GM19099 (cell line): ENCODE data around the gene KCNG4.

Source experiments
- POLR2A ChIP-seq: IDR thresholded peaks from 3 replicates; pipeline ENCODE4 v1.6.1; 2011; ENCODE audit warnings: low read depth; ENCODE audit not compliant: insufficient read length; ENCODE audit errors: extremely low read depth

KCNG4 gene

DNA sequence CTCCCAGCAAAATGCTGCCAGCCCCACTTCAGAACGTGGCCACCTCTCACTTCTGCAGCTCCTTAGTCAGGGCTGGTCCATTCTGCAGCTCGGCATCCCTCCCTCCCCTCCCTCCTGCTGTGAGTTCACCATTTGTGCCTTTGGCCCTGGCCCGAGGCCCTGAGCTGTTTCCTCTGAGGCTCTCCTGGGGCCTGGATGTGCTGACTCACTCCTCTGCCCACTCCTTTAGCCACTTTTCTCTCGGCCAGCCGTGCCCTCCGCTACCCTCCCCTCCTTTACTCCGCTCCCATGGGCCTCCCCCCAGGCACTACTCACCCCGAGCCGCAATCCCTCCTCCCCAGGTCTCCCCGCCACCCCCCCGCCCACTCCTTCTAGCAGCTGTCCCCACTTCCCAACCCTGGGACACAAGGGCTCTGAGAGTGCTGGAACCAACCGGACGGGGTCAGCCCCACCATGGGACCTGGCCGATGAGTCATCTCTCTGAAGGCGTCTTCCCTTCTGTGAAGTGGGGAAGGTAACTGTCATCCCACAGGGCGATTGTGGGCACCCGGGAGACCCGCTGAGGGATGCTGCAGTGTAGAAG, 11.5 kb downstream of the KCNG4 start:
- TF ChIP-seq POLR2A = no peak

- TF ChIP-seq POLR2A = no peak
Measured at GRCh38 chr16:84227548-84227947, 12.3 kb downstream of the KCNG4 start.

DNA sequence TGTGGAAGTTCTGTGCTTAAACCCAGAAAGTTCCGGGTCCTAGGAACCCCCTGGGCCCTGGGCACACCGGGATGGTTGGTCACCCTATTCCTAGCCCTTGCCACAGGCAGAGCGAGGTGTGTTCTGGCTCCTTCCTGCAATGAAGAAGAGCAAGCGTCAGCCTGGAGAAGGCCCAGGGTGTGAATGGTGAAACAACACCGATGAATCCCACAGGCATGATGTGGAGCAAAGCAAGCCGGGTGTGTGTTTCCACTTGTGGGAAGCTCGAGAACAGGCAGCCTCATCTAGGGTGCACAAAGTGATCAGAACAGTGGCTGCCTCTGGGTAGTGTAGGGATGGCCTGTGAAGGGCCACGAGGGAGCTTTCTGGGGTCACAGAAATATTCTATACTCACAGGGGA, 13.8 kb downstream of the KCNG4 start:
- no peak for TF ChIP-seq POLR2A

- no peak for TF ChIP-seq POLR2A
Measured at GRCh38 chr16:84225571-84225970, 14.2 kb downstream of the KCNG4 start.

DNA sequence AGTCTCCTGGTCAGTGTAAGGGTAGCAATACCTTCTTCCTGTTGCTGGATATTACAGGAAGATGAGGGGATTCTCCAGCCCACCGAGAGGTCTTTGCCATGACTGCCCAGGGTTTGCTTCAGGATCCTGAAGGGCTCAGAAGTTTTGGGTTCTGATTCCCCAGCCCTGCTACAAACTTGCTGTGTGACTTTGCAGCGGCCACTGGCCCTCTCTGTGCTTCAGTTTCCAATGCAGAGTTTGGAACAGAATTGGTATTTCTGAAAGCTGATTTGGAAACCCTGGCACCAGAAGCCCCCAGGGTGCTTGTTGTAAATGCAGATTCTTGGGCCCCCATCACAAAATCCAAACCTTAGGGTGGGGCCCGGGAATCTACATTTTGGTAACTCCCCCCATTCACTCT, 14.7 kb downstream of the KCNG4 start:
- TF ChIP-seq POLR2A = no peak

DNA sequence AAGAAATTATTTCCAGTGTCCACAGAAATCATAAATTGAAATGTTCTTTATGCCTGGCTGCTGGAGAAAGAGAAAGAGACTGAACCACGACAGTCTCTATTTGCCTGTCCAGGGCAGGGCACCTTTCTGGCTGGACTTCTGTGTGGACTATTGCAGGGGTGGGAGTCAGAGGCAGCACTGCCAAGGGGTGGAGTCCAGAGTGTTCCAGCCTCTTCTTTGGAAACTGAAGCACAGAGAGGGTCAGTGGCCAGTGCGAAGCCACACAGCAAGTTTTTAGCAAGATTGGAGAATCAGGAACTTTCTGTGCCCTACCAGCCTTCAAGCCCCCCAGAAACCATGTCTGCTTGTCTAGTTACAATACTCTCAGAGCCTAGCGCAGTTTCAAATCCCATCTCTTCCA, 15.3 kb downstream of the KCNG4 start:
- no peak for TF ChIP-seq POLR2A

- TF ChIP-seq POLR2A = no peak
Measured at GRCh38 chr16:84223456-84223855, 16.4 kb downstream of the KCNG4 start.

DNA sequence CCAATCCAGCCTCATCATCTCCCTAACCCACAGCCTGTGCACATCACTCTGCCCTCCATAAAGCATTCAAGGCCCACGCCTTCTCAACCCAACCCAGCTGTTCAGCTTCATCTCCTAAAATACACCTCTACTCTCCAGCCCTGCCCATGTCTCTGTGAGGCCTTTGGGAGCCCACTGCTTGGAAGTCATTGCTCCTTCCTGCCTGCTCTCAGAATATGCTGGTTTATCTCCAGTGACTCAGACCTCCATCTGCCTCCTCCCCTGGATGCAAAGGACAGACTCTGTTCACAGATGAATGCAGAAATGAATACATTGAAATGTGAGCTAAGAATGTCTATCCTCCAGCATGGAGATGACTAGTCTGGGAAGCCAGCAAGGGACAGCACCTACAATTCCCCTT, 19.0 kb downstream of the KCNG4 start:
- TF ChIP-seq POLR2A = no peak

- TF ChIP-seq POLR2A = no peak
Measured at GRCh38 chr16:84218956-84219355, 20.9 kb downstream of the KCNG4 start.

DNA sequence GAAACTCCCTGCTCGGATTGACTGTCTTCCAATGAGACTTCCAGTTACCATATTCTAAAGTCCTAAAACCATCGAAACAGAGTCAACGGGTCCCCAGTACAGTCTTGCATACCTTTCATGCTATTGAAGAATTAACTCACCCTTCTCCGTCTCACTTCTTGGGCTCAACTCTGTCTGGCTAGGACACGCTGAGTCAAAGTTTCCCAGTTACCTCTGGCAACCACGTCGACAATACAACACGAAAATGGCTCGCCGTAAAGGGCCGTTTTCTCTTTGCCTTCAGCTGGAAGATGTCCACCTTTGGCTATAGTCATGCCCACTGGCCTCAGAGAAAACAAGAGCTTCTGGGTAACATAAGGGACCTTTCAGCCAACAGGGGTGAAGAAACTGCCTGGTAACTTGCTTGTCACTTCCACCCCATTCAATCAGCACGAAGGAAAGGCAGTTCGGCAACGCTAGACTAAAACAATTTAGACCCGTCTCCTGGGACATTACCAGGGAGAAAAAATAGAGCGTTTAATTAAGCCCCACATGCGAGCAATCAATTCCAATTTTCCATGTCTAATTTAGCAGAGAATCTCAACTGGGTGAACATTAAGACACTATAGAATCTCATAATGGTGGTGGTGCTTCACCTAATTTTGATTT, 21.5 kb downstream of the KCNG4 start:
- no peak for TF ChIP-seq POLR2A

DNA sequence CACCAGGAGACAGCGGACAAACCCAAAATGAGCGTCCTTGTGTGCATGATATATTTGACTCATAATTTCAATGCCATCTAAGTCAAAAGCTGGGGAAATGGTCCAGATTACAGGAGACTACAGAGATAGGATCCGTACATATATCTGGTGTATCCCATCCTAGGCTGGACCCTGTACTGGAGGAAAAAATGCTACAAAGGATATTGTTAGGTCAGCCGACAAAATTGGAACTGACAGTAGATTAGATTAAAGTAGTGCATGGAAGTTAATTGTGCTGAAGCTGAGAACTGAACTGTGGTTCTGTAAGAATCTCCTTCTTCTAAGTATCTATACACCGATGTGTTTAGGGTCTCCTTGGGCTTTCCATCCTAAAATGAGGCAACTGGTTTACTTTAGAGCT, 24.3 kb downstream of the KCNG4 start:
- no peak for TF ChIP-seq POLR2A

DNA sequence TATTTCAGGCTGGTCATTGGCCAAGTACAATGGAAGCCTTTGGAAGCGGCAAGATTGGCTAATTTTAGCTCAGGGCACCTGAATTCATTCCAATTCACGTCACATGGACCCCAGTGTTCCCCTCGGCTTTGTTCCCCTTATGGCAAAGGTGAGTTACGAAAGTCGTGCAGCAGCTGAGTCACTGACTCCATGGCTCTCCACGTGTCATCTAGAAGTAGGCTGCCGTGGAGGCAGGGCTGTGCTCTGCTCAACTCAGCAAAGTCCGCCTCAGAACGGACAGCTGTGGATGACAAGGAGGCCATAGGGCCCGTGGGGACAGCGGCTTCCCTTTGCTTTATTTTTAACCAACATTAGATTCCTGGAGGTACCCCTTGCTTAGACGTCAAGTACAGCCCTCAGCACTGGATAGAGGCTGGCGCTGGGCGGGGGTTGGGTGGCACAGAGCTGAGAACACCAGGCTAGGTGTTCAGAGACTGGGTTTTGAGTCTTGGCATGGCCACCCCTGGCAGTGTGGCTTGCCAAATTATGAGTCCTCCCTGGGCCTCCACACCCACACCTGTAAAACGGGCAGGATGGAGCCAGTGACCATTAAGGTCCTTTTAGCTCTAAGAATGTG, 25.3 kb downstream of the KCNG4 start:
- no peak for TF ChIP-seq POLR2A

GRCh38 chr16:84212631-84213030, 27.2 kb downstream of the KCNG4 start:
- no peak for TF ChIP-seq POLR2A

DNA sequence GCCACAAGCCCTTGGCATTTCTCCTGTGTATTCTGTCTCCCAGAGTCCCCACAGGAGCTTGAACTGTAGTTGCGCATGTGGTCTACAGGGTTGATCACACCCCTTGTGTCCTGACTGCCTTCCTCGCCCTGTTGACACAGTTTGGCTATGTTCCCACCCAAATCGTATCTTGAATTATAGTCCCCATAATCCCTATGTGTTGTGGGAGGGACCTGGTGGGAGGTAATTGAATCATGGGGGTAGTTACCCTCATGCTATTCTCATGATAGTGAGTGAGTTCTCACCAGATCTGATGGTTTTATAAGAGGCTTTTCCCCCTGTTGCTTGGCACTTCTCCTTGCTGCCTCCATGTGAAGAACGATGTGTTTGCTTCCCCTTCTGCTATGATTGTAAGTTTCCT, 27.7 kb downstream of the KCNG4 start:
- no peak for TF ChIP-seq POLR2A

DNA sequence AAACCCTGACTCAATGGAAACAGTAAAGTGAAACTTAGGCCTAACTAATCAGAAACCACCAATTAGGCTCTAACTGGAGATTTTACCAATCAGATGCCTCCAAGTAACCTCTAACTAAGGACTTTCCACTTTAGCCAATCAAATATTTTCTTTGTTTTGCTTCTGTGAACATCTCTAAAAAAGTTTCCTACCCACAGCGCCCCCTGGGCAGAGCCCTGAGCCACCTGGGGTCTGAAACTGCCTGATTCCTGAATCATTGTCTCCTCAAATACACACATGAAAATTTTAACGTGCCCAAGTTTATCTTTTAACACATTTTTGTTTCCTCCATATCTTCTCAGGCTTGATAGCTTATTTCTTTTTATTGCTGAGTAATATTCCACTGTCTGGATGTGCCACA, 29.8 kb downstream of the KCNG4 start:
- TF ChIP-seq POLR2A = no peak

GRCh38 chr16:84207879-84208278, 31.9 kb downstream of the KCNG4 start:
- TF ChIP-seq POLR2A = no peak
